NCI-H128 (cell line): ENCODE data around the gene ITIH5.
"Not testable (repeated sequence)": the region's sequence is repeated elsewhere in the genome, so short reads cannot be mapped to it uniquely, and the experiment has no call there.

Experiments
- DNase-seq: peaks from one replicate; lab custom pipeline; 2025; ENCODE audit not compliant: unreplicated experiment; lab: John Stamatoyannopoulos, UW

ITIH5 gene

DNA sequence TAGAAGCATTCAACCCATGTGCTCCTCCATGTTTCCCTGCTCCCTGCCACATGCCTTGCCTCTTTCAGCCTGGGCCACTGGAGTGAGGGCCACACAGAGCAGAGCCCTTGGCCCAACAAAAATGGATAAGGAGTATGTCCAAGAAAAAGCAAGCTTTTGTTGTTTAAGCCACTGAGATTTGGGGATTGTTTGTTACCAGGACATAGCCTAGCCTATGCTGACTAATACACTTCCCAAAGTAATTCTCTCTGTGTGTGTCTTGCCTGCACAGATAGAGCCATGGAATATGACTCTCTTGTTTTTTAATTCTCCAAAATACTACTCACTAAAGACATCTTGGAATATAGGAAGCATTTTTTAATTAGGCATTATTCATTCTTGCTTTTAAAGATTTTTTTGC lies 22.8 kb upstream of the ITIH5 start:
- no peak for DNase-seq

DNA sequence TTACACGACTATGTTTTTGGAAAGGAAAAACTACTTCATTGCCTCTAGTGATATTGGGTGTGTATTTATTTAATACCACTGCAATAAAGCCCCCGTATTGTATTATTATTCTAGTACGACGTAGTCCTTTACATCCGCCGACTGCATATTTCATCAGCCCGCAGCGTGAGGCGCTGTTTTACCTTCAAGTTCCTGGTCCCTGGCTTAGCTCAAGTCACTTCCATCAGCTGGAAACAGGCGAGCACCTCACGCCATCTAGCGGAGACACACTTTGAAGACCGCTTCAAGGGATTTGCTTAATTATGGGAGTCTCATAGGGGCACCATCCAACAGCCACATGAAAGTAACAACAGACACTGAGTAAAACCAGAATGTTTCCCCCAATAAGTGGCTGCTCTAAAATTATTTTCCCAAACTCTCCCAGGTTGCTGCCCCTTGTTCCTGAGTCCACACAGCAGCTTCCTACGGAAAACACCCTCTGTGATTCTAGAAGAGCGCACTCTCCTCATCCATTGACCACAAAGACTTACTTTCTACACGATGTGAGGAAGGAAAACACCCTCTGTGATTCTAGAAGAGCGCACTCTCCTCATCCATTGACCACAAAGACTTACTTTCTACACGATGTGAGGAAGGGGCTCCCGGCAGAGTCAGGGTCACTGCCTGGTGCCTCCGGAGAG lies 20.6 kb upstream of the ITIH5 start:
- DNase-seq = peak; percentile 3

DNA sequence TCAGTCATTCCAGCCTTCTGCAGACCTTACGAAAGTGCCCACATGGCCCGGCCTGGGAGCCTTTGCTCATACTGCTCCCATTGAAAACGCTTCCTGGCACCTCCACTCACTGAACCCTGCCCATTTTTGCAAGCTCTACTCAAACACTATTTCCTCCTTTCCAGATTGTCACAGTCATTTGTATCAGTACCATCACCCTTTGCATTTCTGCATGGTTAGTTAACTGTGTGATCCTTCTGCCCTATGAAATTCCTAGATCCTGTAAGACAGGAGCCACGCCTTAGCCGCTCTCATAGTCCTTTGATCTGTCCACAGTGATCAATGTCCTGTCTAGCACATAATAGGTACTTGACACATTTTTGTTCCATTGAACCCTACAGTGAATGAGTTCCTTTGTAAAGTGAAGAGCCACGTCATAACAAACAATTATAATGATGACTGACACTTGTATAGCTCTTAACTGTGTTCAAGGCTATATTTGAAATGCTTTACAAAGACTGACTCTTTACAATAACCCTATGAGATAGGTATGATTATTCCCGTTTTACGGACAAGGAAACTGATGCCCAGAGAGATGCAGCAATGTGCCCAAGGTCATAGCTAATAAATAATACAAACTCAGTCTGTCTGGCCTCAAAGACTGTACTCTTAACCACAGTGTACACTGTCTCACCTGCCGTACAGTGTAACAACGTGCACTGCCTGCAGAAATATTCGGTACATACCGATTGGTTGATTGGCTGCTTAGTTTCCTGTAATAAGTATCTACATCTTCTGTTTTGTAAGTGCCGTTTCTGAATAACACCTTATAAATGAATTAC lies 19.8 kb upstream of the ITIH5 start:
- DNase-seq = no peak

DNA sequence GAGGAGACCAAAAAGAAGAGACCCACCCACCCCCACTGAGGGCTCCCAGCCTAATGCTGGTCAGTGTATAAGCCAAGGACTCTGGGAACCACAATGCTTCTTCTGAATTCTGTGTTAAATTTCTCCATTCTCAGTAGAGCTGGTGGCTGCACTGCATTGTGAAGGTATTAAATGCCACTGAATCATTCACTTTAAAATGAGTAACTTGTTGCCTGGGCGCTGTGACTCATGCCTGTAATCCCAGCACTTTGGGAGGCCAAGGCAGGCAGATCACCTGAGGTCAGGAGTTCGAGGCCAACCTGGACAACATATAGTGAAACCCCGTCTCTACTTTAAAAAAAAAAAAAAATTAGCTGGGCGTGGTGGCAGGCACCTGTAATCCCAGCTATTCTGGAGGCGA lies 13.3 kb upstream of the ITIH5 start:
- DNase-seq = not testable (repeated sequence)

DNA sequence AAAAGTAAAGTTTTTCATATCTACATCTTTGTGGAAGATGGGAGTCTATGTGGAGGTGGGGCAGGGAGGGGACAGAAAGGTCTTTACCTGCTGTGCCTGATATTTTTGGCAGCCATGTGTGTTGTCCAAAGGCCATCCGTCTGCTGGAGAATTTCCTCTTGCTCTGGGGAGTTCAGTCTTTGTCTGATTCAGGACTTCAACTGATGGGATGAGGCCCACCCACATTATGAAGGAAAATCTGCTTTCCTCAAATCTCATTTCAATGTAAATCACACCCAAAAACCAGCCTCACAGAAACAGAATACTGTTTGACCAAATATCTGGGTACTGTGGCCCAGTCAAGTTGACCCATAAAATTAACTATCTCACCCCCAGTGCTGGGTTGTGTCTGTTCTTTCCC lies 12.5 kb upstream of the ITIH5 start:
- no peak for DNase-seq

DNA sequence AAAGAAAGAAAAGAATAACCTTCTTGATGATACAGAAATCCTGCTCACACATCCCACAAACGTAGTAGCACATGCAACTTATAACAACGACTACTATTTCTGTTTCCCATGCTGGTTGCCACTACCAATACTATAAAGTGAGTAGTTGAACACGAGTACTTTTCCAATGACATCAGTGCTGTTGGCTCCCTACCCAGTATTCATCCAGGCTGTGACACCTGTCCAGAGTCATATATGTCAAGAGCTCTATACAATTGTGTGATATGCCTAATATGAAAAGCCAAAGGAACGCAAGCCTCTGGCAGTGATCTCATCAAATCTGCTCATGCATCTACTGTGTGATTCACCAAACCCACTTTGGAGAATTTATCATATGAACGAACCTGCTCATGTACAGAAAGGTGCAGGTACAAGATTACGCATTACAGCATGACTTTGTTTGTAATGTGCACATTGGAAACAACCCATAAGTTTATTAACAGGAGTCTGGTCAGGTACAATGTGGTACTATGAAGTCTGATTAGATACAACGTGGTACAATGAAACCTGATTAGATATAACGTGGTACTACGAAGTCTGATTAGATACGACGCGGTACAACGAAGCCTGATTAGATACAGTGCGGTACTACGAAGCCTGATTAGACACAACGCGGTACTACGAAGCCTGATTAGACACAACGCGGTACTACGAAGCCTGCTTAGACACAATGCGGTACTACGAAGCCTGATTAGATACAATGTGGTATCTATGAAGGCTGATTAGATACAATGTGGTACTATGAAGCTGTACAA lies 5.8 kb upstream of the ITIH5 start:
- no peak for DNase-seq

DNA sequence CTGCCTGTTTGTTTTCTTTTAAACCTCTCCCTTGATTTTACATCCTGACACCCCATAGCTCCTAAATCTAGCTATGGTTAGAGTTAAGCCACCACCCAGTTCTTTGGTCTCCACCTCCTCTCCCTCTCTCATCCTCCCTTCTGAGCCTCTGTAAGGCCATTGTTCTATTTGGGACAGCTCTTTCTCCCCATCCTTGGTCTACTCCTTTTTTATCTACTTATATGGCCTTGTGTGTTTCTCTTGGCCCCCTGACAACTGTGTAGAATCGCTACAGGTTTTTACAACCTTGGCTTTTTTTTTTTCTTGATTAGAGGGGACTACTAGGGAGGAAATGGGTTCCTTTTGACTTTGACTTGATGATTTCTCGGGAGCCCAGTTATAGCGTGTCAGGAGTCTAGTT lies 3.4 kb upstream of the ITIH5 start:
- no peak for DNase-seq

DNA sequence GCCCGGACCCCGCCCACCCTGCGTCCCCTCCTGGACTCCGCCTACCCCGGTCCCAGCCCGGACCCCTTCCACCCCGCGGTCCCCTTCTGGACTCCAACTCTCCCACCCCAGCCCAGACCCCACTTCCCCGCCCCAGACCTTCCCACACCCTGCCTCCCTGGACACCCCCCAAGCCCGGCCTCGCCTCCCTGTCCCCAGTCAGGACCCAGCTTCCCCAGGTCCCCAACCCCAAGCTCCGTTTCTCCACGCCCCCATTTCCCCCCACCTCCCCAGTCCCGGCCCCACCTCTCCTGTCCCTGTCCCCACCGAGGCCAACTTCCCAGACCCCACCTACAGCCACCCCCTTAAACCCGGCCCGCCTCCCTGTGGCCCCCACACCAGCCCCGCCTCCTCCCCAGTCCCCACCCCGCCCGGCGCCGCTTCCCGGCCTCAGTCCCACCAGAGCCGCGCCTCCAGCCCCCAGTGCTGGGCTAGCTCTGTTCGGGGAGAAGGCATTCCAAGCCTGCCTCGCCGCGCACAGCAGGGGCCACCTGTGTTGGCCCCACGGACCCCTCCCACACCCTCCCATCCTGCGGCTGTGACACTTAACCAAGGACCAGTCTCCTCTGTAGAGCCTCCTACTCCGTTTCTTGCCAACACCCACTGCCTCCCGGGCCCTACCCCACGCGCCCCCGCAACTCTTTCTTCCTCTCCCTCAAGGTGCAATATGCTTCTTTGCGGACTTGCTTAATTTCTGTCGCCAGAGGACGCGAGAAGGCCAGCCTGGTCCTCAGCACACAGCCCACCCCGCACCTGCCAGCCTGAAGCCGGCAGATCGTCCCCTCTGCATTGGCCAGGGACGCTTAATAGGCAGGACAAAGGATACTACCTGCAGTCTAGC lies 736 bp upstream of the ITIH5 start:
- DNase-seq = no peak

DNA sequence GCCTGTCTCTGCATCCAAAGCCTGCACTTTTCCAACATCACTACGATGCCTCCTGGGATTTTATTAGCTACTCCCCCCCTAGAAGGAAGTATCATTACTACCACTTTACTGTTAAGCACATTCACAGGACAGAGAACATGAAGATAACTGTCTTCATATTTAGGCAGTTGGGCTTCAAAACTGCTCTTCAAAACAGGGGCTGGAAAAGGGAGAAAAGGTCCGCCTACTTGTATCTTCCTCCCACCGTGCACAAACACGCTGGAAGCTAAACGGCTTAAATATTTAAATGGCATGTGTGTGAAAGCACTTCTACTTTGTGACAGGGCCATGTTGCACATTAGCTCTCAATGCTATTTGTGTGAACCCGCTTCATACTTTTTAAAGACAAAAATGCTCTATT lies 999 bp downstream of the ITIH5 start:
- DNase-seq = no peak

DNA sequence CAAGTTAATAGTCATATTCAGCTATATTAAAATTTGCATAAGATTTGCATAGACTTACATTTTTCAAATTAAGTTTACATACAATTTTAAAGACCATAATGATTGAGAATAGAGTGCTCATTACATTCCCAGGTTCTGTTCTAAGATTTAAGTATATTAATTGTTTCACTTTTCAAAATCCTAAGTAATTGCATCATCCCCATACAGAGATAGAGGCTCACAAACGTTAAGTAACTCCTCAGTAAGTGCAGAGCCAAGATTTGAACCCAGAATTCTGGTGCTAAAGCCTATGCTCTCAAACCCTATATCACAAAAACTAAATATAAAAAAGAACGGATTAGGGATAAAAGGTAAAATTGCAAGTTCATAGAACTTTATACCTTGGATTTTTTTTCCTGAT lies 2.1 kb downstream of the ITIH5 start:
- no peak for DNase-seq

DNA sequence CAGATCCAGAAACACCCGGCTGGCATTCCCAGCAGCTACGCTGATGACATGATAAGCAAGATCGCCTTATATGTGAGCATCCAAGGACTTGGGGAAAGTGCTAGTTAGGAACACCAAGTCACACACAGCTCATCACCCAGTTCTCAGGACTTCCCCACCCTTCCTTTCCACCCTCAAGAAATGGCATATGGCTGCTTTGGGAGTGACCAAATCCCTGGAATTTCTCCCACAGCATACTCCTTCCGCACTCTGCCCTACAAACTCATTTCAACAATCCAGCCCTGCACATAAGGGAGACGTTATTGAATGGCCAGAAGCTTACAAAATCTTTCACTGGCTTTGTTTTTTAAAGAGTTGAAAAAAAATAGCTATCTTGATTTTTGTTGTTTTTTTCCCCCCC lies 4.2 kb downstream of the ITIH5 start:
- no peak for DNase-seq

DNA sequence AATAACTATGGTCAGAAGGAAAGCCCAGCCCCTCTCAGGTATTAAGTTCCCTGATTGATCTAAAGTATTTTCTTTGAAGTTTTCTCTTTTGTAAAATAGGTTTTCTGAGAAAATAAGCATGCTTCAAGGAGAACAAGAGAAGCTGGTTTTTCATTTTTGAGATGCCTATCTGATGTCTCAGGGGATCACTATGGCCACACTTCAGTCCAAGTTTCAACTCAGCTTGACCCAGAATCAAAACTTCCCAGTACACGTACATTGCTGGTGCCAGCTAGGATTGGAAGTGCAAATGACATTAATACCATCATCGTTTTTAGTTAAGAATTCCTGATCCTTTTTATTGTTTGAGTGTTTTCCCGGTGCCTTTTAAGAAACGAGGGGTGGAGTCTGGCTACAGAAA lies 7.2 kb downstream of the ITIH5 start:
- no peak for DNase-seq

DNA sequence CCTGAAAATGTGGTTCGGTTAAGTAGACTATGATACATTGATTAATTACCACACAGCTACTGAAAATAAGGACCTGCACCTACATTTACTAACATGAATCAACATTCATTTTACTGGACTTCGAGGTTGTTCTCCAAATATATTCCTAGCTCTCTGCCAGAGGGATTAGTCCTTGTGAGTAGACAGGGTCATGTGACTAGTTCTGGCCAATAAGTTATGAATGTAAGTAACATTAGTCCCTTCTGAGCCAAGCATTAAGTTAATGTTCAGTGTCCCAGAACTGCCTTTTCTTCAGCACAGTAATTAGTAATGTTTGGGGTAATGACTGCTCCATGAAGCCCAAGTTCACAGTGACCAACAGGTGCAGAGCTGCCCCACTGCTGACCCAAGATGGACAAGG lies 9.2 kb downstream of the ITIH5 start:
- DNase-seq = no peak

DNA sequence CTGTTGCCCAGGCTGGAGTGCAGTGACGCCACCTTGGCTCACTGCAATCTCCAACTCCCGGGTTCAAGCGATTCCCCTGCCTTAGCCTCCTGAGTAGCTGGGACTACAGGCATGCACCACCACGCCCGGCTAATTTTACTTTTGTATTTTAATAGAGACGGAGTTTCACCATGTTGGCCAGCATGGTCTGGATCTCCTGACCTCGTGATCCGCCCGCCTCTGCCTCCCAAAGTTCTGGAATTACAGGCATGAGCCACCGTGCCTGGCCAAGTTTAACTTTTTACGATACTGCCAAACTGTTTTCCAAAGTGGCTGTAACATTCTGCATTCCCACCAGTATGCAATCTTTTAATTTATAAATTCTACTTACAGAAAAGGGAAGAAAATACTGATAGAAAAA lies 9.7 kb downstream of the ITIH5 start:
- DNase-seq = not testable (repeated sequence)

DNA sequence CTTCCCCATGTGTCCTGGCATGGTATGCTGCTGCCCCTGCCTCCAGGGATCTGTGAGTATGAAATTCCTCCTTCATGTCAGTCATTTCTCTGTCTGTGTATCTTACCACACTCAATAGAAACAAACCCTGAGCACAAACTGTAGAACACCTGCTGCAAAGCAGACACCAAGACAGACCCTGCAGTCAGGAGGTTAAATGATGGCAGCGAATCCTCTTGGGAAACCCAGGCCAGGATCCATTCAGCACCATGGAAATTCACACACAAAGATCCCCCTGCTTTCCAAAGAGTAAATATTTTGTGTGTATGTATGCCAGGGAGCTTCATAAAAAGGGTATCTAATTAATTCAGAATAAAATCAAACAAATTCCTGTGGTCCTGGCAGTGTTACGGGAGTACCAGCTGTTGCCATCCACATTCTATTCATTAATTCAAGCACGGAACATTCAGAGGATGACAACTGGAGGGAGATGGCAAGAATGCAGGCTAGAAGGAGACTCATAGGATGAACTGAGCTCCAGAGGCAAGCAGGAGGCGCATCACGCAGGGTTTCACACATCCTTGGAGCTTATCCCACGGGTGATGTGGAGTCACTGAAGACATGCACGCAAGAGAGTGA lies 14.8 kb downstream of the ITIH5 start:
- DNase-seq = no peak

DNA sequence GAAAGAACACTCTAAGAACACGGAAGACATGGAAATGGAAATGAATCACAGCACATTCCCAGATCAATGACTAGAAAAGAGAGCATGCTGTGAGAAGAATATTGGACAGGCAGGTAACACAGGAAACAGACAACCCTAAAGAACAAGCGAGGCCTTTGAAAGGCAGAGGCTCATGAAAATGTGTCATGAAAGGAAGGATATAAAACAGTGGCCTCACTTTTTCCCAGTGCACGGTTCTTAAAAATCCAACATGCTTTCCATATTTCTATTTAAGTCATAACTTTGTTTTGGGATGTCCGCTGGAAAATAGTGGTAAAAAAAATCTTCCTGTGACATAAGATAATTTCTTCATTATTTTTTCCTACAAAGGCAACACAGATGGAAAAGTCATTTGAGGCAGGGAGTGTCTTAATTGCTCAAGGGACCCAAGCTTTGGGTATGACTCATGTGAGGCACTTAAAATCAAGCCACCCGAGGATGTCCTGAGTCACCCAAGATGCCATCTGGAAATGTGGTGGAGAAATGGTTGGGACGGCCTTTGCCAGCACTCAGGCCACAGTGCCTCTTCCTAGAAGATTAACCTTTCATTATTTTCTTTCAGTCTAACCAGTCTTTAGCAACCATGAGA lies 17.0 kb downstream of the ITIH5 start:
- DNase-seq = no peak

DNA sequence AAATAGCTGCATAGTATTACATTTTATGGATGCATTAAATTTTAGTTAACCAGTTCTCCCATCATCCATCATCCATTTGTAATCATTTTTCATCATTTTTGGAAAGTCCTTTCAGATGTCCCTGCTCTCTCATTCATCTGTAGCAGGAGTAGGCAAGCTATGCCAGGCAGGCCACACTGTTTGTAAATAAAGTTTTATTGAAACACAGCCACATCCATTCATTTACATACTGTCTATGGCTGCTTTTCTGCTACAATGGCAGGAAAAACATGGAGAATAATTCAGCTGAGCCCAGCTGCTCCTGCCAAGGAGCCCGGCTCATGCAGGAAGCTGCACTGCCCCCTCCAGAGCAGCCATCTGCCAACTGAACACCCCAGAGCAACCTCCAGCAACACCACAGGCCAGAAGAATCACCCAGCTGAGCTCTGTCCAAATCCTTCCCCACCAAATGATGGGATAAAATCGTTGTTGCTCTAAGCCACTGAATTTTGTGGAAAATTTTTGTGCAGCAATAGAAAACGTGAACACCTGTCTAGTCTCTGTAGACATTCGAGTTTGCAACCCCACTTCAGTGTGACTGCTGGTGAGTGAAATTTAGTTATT lies 19.6 kb downstream of the ITIH5 start:
- no peak for DNase-seq

DNA sequence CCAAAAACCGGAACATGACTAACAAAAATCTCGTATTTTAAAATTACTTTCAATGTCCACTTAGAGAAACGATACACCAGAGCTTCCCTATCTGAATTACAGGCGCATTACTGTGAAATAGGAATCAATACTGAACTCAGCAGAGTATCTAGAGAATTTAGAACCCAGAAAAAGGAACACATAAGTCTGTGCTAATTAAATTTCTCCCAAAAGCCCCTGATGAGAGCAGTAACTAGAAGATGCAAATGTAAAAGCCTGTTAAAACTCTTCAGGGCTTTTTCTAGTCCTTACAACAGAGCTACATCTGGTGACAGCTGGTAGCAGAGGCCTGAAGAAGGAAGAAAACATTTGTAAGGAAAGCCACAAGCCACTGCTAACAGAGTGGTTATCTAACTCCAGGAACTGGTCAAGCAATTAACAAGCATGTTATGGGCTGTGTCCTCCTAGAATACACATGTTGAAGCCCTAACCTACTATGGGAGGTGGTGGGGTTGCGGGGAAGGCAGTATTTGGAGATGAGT lies 24.2 kb downstream of the ITIH5 start:
- no peak for DNase-seq

DNA sequence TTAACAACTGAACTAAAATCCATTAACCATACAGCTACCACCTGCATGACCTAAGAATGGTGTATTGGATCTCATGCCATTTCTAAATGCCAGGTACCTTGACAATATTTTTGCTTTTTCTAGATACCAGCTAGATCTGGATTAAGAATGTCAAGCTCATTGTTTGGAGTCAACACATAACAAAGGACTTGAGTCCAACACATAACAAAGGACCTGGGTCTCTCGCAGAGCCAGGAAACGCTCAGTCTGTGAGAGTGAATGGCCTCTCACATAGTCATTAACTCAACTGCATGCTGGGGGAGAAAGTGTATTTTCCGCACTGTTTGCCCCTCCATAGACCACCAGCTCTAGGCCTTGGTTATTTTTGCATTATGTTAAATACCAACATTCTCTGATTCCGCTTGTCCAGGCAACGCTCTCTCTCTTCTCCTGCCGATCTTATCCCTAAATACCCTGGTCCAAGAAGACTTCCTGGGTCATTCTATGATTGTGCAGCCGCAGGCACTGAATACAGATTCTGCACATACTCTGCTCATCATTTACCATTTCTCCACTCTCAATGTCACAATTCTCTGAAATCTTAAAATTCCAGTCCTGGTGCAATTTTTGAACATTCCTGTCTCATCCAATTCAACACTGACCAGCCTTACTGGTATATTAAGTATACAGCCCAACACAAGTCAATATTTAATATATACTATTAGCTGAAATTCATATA lies 31.2 kb downstream of the ITIH5 start:
- no peak for DNase-seq
